Pulmonary artery endothelial cell (primary cell): ENCODE measurements around the gene ELFN2. TPM values are rescaled to one million over a fixed set of nuclear protein-coding genes. Genes with fewer than 3 reads are reported as not detected.

Source experiments
- DNase-seq: peaks from one replicate; pipeline ENCODE4 v3.0.0-alpha.2; 2011; ENCODE audit warnings: low read depth, low spot score
- total RNA-seq: library from RNA; depleted of rRNA; stranded (reverse); fragments of >200 nt; gene quantifications from 2 replicates; pipeline ENCODE4 v1.2.3, GENCODE V29; 2014

ELFN2 gene
- total RNA-seq, 1 donor from 2014 or later: under 0.01 TPM

DNA sequence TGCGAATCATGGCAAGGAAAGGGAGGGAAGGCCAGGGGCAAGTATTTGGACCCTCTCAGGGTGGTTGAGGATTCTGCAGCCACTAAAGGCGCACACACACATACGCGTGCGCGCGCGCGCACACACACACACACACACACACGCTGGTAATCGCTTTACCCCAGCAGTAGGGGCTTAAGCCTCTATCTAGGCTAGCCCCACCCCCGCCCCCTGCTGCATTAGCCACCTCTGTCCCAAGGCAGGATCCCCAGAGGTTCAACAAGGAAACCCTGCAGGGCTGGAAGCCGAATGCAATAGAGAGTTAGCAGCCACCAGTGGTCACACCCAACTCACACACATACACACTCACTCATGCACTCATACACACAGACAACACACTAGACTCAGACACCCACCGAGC is 28.6 kb upstream of the ELFN2 start:
- DNase-seq: no peak

- peak; percentile 66 for DNase-seq
Measured at GRCh38 chr22:37454857-37455686, 27.8 kb upstream of the ELFN2 start.

- DNase-seq: no peak
Measured at GRCh38 chr22:37453696-37454095, 26.4 kb upstream of the ELFN2 start.

DNA sequence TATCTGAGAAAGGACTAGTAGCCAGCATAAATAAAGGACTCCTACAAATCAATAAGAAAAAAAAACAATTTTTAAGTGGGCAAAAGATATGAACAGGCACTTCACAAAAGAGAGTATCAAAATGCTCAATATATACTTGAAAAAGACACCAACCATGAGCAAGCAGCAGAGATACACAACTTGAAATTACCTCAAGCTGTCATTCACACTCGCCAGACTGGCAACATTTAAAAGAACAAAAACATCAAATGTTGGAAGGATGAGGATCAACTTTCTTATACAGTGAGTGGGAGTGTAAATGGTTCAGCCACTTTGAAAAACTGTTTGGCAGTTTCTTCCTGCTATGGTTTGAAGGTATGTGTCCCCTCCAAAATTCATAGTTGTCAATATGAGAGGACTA is 23.9 kb upstream of the ELFN2 start:
- no peak for DNase-seq

- DNase-seq: no peak
Measured at GRCh38 chr22:37449331-37450001, 22.2 kb upstream of the ELFN2 start.

GRCh38 chr22:37448516-37449127 is 21.3 kb upstream of the ELFN2 start:
- DNase-seq: no peak

DNA sequence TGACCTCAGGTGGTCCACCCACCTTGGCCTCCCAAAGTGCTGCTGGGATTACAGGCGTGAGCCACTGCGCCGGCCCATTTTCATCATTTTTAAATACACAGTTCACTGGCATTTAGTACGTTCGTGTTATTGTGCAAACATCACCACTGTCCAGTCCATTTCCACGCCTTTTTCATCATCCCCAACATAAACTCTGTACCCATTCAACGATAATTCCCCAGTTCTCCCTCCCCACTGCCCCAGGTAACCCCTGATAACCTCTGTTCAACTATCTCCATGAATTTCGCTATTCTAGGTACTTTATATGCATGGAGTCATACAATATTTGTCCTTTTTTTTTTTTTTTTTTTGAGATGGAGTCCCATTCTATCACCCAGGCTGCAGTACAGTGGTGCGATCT is 18.2 kb upstream of the ELFN2 start:
- no peak for DNase-seq

GRCh38 chr22:37443977-37444376 is 16.7 kb upstream of the ELFN2 start:
- no peak for DNase-seq

GRCh38 chr22:37443086-37443485 is 15.8 kb upstream of the ELFN2 start:
- no peak for DNase-seq

- DNase-seq: no peak
Measured at GRCh38 chr22:37442537-37442936, 15.3 kb upstream of the ELFN2 start.

- DNase-seq: no peak
Measured at GRCh38 chr22:37442135-37442534, 14.9 kb upstream of the ELFN2 start.

DNA sequence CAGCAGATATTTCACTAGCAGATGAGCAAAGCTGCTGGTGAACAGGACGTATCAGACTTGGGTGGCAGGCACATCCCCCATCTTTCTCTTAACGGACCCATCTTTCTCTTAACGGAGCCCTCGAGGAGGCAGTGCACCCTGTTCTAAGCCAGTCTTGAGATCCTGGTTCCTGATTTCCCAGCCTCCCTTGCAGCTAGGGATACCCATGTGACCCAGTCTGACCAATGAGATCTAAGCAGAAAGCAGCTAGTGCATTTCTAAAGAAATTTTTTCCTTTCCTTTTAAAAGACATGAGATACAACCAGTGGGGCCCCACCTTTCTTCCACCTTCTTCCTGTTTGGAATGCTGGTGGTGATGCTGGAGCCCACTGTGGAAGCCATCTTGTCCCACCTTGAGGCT is 13.6 kb upstream of the ELFN2 start:
- DNase-seq: no peak

DNA sequence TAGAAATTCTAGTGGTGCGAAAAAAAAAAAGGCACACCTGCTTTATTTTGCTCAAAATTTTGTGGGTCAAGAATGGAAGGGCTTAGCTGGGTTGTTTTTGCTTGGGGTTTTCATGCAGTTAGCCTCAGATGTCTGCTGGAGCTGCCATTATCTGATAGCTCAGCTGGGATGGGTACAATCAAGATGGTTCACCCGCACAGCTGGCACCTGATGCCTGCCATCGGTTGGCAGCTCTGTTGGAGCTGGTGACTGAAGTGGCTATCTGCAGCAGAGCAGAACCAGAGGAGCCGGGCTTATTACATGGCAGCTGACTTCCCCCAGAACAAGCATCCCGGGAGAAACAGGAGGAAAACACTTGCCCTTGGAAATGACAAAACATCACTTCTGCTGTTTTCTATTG is 12.1 kb upstream of the ELFN2 start:
- no peak for DNase-seq

DNA sequence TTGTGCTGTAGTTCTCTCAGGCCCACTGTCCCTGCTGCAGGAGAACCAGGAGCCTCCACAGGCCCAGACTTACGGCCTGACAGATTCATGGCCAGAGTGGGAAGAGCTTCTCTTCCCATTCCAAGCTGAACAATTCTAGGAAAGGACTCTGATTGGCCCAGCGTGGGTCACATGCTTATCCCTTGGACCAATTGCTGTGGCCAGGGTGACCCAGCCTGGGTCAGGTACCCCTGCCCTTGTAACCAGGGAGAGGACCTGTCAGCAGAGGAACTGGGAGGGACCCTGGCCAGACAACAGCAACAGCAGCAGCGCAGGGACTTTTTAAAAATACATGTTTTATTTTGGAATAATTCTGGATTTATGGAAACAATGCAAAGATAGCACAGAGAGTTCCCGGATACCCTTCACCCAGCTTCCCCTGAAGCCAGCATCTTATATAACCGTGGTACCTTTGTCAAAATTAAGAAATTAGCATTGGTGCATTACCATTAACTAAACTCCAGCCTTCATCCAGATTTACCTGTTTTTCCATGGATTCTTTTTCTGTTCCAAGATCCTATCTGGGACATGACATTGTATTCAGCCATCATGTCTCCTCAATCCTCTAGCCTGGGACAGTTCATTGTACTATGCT is 8.8 kb upstream of the ELFN2 start:
- DNase-seq: no peak

- DNase-seq: no peak
Measured at GRCh38 chr22:37433786-37434185, 6.5 kb upstream of the ELFN2 start.

- no peak for DNase-seq
Measured at GRCh38 chr22:37432708-37433054, 5.4 kb upstream of the ELFN2 start.

- peak; percentile 61 for DNase-seq
Measured at GRCh38 chr22:37431801-37432707, 4.8 kb upstream of the ELFN2 start.

DNA sequence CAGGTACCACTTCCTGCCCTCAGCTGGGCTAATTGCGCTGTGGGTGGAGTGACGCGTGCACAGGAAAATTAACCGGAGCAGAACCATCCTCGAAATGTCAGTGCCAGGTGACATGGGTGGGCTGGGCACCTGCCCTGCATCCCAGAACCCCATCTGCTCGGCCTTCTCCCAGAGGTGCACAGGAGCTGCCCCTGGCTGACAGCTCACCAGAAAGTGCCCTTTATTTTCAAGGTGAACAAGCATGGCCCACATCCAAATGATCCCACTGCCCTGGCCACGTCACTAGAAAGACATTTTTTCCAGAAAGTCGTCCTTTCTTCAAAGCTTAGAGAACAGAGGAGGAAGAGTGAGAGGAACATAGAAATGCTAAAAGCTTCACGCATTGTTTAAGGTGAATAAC is 4.1 kb upstream of the ELFN2 start:
- no peak for DNase-seq

DNA sequence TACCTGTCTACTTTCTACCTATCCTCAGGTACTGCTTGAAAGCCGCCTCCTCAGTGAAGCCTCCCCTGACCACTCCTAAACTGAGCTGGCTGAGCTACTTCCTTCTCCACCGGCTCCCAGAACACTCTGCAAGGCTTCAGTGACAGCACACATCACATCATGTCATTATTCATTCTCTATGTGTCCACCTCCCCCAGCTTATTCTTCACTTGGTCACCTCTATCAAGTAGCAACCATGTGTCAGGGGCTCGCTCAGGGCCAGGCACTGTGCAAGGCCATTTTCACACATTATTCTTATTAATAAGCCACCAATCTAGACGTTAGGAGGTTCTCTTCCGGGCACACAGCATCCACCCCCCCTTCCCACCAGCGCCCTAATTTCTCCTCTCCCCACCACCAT is 3.7 kb upstream of the ELFN2 start:
- no peak for DNase-seq

DNA sequence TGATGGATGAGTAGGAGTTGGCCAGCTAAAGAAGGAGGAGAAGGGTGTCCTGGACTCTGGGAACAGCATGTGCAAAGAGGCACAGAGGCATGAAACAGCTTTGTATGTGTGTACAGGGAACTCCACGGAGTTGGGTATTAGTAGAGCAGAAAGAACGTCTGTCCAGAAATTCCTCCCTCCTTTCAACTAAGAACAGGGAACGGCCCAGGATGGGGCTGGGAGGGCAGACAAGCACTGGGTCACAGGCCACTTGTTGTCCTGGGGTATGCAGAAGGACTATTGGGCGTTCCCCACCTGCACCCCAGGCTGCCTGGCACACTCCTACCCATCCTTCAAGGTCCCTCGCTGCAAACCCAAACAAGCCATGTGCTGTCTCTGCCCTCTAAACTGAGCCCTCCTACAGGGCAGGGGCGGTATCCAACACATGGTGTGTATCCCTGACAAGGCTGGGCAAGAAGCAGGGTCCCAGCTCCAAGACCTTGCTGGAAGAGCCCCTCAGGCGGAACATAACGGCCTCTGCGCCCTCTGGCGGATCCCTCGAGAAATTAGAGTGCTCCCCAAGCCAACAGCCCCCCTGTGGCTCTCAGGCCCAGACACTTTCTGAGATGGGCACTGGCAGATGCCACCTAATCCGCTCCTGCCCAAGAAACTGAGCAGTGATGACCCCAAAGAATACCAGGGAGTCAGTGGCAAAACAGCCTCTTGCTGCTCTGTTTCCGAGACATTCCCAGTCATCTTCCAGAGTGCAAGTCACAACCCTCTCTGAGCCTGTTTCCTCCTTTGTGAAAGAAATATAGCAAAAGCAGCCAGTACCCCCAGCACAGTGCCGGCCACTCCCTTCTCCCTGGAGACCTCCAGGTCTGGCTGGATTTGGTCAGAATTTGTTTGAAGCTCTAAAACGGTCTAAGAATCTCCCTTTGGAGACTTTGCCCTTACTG is 1.6 kb upstream of the ELFN2 start:
- DNase-seq: no peak
